Osteoblast (primary cell): ENCODE measurements around the gene ABO. TPM values are rescaled to one million over a fixed set of nuclear protein-coding genes. Genes with fewer than 3 reads are reported as not detected.
"Not testable (repeated sequence)": the region's sequence is repeated elsewhere in the genome, so short reads cannot be mapped to it uniquely, and the experiment has no call there.

Experiments used
- DNase-seq: peaks from one replicate; pipeline ENCODE4 v3.0.0; 2011; ENCODE audit warnings: low spot score, mixed read lengths; ENCODE audit not compliant: insufficient read length; ENCODE audit errors: missing footprints
- H2AFZ ChIP-seq: 2 replicates; pipeline ENCODE4 v1.6.0; 2011; ENCODE audit warnings: mild to moderate bottlenecking, low read length
- H3K27ac ChIP-seq: 2 replicates; pipeline ENCODE4 v1.5.1; 2011; ENCODE audit warnings: mild to moderate bottlenecking, low read depth, low read length, moderate library complexity
- H3K27me3 ChIP-seq: 2 replicates; pipeline ENCODE4 v1.6.0; 2012; ENCODE audit warnings: mild to moderate bottlenecking, control low read depth, inconsistent platforms, low read length, moderate library complexity; ENCODE audit not compliant: insufficient read depth
- H3K36me3 ChIP-seq: 2 replicates; pipeline ENCODE4 v1.5.1; 2011; ENCODE audit warnings: mild to moderate bottlenecking, low read length, control low read depth, moderate library complexity; ENCODE audit not compliant: insufficient read depth
- H3K4me1 ChIP-seq: 2 replicates; pipeline ENCODE4 v1.5.1; 2011; ENCODE audit warnings: mild to moderate bottlenecking, low read length, control low read depth, moderate library complexity; ENCODE audit not compliant: insufficient read depth
- H3K4me2 ChIP-seq: 2 replicates; pipeline ENCODE4 v1.6.0; 2011; ENCODE audit warnings: mild to moderate bottlenecking, low read length; ENCODE audit not compliant: insufficient read depth
- H3K4me3 ChIP-seq: fragments of 200-600 bp; sonication (generic); 3 replicates; pipeline ENCODE4 v1.5.1; 2012; ENCODE audit warnings: mild to moderate bottlenecking, low read length, inconsistent platforms; ENCODE audit not compliant: insufficient read depth
- H3K79me2 ChIP-seq: 2 replicates; pipeline ENCODE4 v1.6.0; 2012; ENCODE audit warnings: mild to moderate bottlenecking, low read length, control low read depth, inconsistent platforms; ENCODE audit not compliant: insufficient read depth
- H3K9me3 ChIP-seq: 2 replicates; pipeline ENCODE4 v1.5.1; 2011; ENCODE audit warnings: low read depth, low read length, control low read depth
- H4K20me1 ChIP-seq: 2 replicates; pipeline ENCODE4 v1.6.0; 2012; ENCODE audit warnings: mild to moderate bottlenecking, low read length, control low read depth; ENCODE audit not compliant: insufficient read depth
- total RNA-seq: library from RNA; depleted of rRNA; stranded (reverse); fragments of >200 nt; gene quantifications from 2 replicates; pipeline ENCODE4 v1.2.3, GENCODE V29; 2012
- TF ChIP-seq, protein P1 (sequence below): IDR thresholded peaks from 2 replicates; pipeline ENCODE4 v1.5.1; 2011; ENCODE audit warnings: mild to moderate bottlenecking, low read depth, low read length, moderate library complexity; ENCODE audit errors: extremely low read depth

The ABO gene
- total RNA-seq, 1 donor: not detected

DNA sequence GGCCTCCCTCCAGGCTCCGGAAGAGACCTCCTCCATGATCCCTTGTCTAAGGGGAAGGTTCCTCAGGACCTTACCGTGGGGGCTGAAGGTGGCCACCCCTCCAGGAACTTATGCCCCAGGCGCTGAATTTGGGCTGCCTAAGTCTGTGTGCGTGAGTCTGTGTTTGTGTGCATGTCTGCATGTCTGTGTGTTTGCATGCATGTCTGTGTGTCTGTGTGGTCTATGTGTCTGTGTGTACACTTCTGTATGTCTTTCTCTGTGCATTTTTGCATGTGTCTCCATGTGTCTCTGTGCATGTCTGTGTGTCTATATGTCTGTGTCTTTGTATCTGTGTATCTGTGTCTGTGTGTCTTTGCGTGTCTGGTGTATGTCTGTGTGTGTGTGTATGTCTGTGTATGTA lies 20.5 kb downstream of the ABO start:
- Histone ChIP-seq H4K20me1 (no peaks in the 10 kb centered on the region), H3K27ac (no peak overlapping the region), H3K9me3 (no peaks in the 10 kb centered on the region), H3K36me3 (no peaks in the 10 kb centered on the region), H3K4me3 (no peak overlapping the region), H3K79me2 (no peaks in the 10 kb centered on the region), H2AFZ (no peak overlapping the region), H3K4me2 (no peak overlapping the region), H3K27me3 (peaks cover 8% of the 10 kb centered on the region), H3K4me1 (no peaks in the 10 kb centered on the region)
- TF ChIP-seq, protein P1, sequence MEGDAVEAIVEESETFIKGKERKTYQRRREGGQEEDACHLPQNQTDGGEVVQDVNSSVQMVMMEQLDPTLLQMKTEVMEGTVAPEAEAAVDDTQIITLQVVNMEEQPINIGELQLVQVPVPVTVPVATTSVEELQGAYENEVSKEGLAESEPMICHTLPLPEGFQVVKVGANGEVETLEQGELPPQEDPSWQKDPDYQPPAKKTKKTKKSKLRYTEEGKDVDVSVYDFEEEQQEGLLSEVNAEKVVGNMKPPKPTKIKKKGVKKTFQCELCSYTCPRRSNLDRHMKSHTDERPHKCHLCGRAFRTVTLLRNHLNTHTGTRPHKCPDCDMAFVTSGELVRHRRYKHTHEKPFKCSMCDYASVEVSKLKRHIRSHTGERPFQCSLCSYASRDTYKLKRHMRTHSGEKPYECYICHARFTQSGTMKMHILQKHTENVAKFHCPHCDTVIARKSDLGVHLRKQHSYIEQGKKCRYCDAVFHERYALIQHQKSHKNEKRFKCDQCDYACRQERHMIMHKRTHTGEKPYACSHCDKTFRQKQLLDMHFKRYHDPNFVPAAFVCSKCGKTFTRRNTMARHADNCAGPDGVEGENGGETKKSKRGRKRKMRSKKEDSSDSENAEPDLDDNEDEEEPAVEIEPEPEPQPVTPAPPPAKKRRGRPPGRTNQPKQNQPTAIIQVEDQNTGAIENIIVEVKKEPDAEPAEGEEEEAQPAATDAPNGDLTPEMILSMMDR: no peak
- DNase-seq: peak; percentile 10

DNA sequence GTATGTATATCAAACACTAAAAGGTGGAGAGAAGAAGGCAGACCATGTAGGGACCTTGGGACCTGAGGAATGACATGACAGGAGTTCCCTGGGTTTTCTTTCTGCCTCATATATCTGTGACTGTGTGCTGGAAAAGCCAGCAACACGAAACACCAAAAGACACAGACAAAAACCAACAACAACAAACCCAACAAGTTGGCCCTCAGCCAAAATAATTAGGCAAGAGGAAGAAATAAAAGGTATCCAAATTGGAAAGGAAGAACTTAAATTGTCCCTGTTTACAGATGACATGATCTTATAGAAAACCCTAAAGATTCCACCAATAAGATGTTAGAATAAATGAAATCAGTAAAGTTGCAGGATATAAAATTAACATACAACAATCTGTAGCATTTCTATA lies 21.7 kb downstream of the ABO start:
- Histone ChIP-seq H3K4me1 (no peaks in the 10 kb centered on the region), H3K36me3 (no peaks in the 10 kb centered on the region), H4K20me1 (no peaks in the 10 kb centered on the region), H3K4me2 (no peak overlapping the region), H3K4me3 (no peak overlapping the region), H3K9me3 (no peaks in the 10 kb centered on the region), H3K27me3 (peaks cover 10% of the 10 kb centered on the region), H3K27ac (no peak overlapping the region), H2AFZ (no peak overlapping the region), H3K79me2 (no peaks in the 10 kb centered on the region)
- TF ChIP-seq, protein P1: no peak
- peak; percentile 29 for DNase-seq

DNA sequence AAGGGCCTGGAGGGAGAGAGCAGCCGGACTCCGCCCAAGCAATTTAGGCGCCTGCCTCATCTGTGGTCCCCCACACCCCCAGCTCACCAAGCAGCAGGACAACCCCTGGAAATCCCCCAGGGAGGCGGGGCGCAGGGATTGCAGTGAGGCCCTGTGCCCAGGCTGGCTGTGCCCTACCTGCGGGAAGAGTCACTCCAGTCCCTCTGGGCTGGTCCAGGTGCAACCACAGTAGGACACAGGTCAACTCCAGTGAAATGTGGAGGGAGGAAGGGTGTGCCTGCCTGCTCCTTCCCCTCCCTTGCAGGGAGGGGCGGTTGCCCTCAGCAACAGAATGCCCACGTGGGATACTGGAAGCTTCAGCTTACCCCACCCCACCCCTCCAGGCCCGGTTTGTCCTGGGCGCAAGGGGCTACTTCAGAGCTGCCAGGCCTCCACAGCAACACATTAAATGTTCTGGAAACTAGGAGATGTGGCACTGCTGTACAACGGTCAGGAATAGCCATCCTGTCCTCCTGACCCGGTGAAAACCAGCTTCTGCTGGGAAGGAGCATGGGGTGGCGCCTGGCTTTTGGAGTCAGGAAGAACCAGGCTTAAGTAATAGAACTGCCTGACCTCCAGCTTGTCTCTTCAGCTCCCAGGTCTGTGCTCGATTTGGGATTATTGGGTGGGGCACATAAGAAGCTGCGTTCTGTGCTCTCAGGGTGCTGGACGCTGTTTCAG lies 22.5 kb downstream of the ABO start:
- Histone ChIP-seq H3K4me1 (no peaks in the 10 kb centered on the region), H2AFZ (no peak overlapping the region), H3K4me3 (no peak overlapping the region), H3K27me3 (peaks cover 10% of the 10 kb centered on the region), H3K79me2 (no peaks in the 10 kb centered on the region), H3K36me3 (no peaks in the 10 kb centered on the region), H3K27ac (no peak overlapping the region), H3K4me2 (no peak overlapping the region), H4K20me1 (no peaks in the 10 kb centered on the region), H3K9me3 (no peaks in the 10 kb centered on the region)
- TF ChIP-seq, protein P1: no peak
- DNase-seq: peak; percentile 32

DNA sequence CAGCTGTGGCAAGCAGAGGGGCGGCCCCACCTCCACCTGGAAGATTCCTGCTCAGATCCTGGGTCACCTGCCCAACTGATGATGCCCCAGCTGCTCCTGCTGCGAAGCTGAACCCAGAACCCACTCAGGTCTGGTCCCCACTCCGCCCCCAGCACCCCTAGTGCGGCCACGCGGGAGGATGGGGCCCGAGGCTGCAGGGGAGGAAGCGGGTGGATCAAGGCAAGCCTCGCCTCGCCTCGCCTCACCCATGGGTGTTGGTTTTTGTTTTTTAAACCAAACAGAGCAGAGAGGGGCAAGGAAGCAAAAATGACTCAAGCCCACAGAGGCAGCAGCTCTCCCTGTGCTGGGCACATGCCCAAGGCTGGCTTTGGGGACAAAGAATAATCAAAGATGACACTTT lies 23.2 kb downstream of the ABO start:
- Histone ChIP-seq H3K36me3 (no peaks in the 10 kb centered on the region), H3K79me2 (no peaks in the 10 kb centered on the region), H4K20me1 (no peaks in the 10 kb centered on the region), H3K27me3 (peaks cover 10% of the 10 kb centered on the region), H2AFZ (no peak overlapping the region), H3K4me1 (no peaks in the 10 kb centered on the region), H3K4me3 (no peak overlapping the region), H3K4me2 (no peak overlapping the region), H3K27ac (no peak overlapping the region), H3K9me3 (no peaks in the 10 kb centered on the region)
- TF ChIP-seq, protein P1: no peak
- peak; percentile 32 for DNase-seq

DNA sequence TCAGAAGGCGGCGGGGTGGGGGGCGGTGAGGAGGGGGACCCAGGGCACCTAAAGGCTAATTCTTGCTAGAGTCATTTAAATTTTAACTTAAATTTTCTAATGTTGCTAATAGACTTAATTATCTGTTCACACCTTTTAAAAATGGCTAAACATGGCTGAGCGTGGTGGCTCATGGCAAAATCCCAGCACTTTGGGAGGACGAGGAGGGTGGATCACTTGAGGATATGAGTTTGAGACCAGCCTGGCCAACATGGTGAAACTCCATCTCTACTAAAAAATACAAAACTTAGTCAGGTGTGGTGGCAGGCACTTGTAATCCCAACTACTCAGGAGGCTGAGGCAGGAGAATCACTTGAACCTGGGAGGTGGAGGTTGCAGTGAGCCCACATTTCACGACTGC lies 23.8 kb downstream of the ABO start:
- H2AFZ ChIP-seq, H3K36me3 ChIP-seq, H3K4me1 ChIP-seq, H3K79me2 ChIP-seq, H3K27me3 ChIP-seq, H4K20me1 ChIP-seq, H3K27ac ChIP-seq, H3K9me3 ChIP-seq, H3K4me2 ChIP-seq, H3K4me3 ChIP-seq: not testable (repeated sequence)
- peak; percentile 36 for DNase-seq
